ENCODE results near the gene CLDN4. TPM values are rescaled to one million over a fixed set of nuclear protein-coding genes. Genes with fewer than 3 reads are reported as not detected.

The CLDN4 gene
- total and polyA plus RNA-seq, 9 of the 15 experiments (the other 6 are each of a cell fraction or from before 2014, with no cell fraction given) = 0.05 to 0.60 (median 0.06) TPM; not detected in 3

DNA sequence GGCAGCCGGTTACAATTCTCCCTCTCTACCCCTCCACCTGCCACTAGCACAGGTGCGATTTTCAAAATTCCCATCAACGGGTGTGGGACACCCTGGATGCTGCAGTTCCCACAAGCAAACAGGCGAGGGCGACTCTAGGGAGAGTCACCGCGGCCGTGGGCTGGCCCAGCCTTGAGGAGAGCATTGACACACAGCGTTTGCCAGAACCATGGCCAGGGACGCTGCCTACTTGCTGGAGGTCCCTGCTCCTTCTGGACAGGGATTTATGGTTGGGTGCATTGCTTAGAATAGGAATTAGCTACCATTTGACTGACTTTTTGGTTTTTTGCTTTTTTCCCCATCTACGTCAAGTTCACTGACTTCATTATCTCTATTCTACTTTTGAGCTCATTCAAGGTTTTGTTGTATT is 19.0 kb upstream of the CLDN4 start (continued):
- TF ChIP-seq, protein P1, sequence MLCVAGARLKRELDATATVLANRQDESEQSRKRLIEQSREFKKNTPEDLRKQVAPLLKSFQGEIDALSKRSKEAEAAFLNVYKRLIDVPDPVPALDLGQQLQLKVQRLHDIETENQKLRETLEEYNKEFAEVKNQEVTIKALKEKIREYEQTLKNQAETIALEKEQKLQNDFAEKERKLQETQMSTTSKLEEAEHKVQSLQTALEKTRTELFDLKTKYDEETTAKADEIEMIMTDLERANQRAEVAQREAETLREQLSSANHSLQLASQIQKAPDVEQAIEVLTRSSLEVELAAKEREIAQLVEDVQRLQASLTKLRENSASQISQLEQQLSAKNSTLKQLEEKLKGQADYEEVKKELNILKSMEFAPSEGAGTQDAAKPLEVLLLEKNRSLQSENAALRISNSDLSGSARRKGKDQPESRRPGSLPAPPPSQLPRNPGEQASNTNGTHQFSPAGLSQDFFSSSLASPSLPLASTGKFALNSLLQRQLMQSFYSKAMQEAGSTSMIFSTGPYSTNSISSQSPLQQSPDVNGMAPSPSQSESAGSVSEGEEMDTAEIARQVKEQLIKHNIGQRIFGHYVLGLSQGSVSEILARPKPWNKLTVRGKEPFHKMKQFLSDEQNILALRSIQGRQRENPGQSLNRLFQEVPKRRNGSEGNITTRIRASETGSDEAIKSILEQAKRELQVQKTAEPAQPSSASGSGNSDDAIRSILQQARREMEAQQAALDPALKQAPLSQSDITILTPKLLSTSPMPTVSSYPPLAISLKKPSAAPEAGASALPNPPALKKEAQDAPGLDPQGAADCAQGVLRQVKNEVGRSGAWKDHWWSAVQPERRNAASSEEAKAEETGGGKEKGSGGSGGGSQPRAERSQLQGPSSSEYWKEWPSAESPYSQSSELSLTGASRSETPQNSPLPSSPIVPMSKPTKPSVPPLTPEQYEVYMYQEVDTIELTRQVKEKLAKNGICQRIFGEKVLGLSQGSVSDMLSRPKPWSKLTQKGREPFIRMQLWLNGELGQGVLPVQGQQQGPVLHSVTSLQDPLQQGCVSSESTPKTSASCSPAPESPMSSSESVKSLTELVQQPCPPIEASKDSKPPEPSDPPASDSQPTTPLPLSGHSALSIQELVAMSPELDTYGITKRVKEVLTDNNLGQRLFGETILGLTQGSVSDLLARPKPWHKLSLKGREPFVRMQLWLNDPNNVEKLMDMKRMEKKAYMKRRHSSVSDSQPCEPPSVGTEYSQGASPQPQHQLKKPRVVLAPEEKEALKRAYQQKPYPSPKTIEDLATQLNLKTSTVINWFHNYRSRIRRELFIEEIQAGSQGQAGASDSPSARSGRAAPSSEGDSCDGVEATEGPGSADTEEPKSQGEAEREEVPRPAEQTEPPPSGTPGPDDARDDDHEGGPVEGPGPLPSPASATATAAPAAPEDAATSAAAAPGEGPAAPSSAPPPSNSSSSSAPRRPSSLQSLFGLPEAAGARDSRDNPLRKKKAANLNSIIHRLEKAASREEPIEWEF (CRISPR knock-in tag; IDR thresholded peaks at IDR 0.05) = no peak
- TF ChIP-seq SMARCA4 (IDR thresholded peaks at IDR 0.05) (no peak), ARNT (IDR thresholded peaks at IDR 0.05) (0 out of 4 replicates have a peak, but pooled peaks of 1 of the 2 experiments have one; percentile 37), ESRRA (IDR thresholded peaks at IDR 0.05; ENCODE audit: borderline replicate concordance, low read depth) (peak; percentile 24; the same call in 1 of the 2 replicates), TSC22D4 (tag; IDR thresholded peaks at IDR 0.05) (no peak), TEAD2 (tag; IDR thresholded peaks at IDR 0.05) (no peak), POLR3G (IDR thresholded peaks at IDR 0.05; ENCODE audit: extremely low read depth, insufficient read length, insufficient replicate concordance) (no peak), DMBX1 (CRISPR knock-in tag; IDR thresholded peaks at IDR 0.05; ENCODE audit: borderline replicate concordance) (no peak), RAD51 (IDR thresholded peaks at IDR 0.05; ENCODE audit: borderline replicate concordance, low read depth) (no peak), RBFOX2 (IDR thresholded peaks at IDR 0.05; ENCODE audit: low read depth, low read length) (no peak), ETV5 (CRISPR knock-in tag; IDR thresholded peaks at IDR 0.05; ENCODE audit: low read depth) (peak; percentile 63; the same call in 1 of the 2 replicates), ZFP36 (IDR thresholded peaks at IDR 0.05; ENCODE audit: low read depth, low read length, partially characterized antibody) (peak; percentile 54)
- TF ChIP-seq, protein P2, sequence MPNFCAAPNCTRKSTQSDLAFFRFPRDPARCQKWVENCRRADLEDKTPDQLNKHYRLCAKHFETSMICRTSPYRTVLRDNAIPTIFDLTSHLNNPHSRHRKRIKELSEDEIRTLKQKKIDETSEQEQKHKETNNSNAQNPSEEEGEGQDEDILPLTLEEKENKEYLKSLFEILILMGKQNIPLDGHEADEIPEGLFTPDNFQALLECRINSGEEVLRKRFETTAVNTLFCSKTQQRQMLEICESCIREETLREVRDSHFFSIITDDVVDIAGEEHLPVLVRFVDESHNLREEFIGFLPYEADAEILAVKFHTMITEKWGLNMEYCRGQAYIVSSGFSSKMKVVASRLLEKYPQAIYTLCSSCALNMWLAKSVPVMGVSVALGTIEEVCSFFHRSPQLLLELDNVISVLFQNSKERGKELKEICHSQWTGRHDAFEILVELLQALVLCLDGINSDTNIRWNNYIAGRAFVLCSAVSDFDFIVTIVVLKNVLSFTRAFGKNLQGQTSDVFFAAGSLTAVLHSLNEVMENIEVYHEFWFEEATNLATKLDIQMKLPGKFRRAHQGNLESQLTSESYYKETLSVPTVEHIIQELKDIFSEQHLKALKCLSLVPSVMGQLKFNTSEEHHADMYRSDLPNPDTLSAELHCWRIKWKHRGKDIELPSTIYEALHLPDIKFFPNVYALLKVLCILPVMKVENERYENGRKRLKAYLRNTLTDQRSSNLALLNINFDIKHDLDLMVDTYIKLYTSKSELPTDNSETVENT (CRISPR knock-in tag; IDR thresholded peaks at IDR 0.05) = no peak
- TF ChIP-seq, protein P3, sequence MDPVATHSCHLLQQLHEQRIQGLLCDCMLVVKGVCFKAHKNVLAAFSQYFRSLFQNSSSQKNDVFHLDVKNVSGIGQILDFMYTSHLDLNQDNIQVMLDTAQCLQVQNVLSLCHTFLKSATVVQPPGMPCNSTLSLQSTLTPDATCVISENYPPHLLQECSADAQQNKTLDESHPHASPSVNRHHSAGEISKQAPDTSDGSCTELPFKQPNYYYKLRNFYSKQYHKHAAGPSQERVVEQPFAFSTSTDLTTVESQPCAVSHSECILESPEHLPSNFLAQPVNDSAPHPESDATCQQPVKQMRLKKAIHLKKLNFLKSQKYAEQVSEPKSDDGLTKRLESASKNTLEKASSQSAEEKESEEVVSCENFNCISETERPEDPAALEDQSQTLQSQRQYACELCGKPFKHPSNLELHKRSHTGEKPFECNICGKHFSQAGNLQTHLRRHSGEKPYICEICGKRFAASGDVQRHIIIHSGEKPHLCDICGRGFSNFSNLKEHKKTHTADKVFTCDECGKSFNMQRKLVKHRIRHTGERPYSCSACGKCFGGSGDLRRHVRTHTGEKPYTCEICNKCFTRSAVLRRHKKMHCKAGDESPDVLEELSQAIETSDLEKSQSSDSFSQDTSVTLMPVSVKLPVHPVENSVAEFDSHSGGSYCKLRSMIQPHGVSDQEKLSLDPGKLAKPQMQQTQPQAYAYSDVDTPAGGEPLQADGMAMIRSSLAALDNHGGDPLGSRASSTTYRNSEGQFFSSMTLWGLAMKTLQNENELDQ (CRISPR knock-in tag; IDR thresholded peaks at IDR 0.05; ENCODE audit: borderline replicate concordance) = no peak

Data from K562 (cell line).